Kidney epithelial cell (primary cell): ENCODE results near the gene AP4S1. TPM values are rescaled to one million over a fixed set of nuclear protein-coding genes. Genes with fewer than 3 reads are reported as not detected.

ENCODE experiments used
- DNase-seq: peaks from one replicate; pipeline ENCODE4 v3.0.0-alpha.2; 2010; ENCODE audit warnings: low read depth
- H3K27me3 ChIP-seq: 2 replicates; pipeline ENCODE4 v1.6.0; 2011; ENCODE audit warnings: low read length; ENCODE audit not compliant: control insufficient read depth, insufficient read depth
- H3K36me3 ChIP-seq: 2 replicates; pipeline ENCODE4 v1.5.1; 2011; ENCODE audit warnings: low read length; ENCODE audit not compliant: control insufficient read depth, insufficient read depth
- H3K4me3 ChIP-seq: 2 replicates; pipeline ENCODE4 v1.5.1; 2011; ENCODE audit warnings: low read depth, mild to moderate bottlenecking, control low read depth, low read length
- total RNA-seq: library from RNA; depleted of rRNA; stranded (reverse); fragments of >200 nt; gene quantifications from 2 replicates; pipeline ENCODE4 v1.2.3, GENCODE V29; 2015
- TF ChIP-seq, protein P1 (sequence below): IDR thresholded peaks from 2 replicates; pipeline ENCODE4 v1.5.1; 2011; ENCODE audit warnings: mild to moderate bottlenecking, moderate library complexity, low read length, control low read depth, inconsistent platforms; ENCODE audit not compliant: insufficient read depth, poor library complexity, severe bottlenecking

AP4S1 gene
- total RNA-seq, 1 donor from 2014 or later: 16.0 TPM

DNA sequence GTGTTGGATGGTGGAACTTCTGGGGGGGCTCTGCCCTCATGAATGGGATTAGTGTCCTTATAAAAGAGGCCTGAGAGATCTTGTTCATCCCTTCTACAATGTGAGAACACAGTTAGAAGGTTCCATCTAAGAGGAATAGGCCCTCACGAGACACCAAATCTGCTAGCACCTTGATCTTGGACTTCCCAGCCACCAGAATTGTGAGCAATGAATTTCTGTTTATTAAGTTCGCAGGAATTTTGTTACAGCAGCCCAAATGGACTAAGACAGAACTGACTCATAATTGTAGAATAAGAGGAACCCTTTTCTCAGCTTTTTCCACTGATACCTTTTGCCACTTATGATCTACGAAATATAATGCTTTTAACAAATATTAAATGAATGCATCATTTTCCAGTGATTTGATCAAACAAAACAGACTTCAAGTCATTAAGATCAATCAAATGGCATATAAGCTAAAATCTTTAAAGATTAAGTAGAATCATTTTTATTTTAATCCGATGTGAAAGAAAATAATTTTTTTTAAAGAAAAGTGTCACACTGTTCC lies 113.9 kb downstream of the AP4S1 start:
- H3K36me3 ChIP-seq: no peaks in the 10 kb centered on the region
- TF ChIP-seq, protein P1, sequence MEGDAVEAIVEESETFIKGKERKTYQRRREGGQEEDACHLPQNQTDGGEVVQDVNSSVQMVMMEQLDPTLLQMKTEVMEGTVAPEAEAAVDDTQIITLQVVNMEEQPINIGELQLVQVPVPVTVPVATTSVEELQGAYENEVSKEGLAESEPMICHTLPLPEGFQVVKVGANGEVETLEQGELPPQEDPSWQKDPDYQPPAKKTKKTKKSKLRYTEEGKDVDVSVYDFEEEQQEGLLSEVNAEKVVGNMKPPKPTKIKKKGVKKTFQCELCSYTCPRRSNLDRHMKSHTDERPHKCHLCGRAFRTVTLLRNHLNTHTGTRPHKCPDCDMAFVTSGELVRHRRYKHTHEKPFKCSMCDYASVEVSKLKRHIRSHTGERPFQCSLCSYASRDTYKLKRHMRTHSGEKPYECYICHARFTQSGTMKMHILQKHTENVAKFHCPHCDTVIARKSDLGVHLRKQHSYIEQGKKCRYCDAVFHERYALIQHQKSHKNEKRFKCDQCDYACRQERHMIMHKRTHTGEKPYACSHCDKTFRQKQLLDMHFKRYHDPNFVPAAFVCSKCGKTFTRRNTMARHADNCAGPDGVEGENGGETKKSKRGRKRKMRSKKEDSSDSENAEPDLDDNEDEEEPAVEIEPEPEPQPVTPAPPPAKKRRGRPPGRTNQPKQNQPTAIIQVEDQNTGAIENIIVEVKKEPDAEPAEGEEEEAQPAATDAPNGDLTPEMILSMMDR: no peak
- H3K4me3 ChIP-seq: no peak overlapping the region

DNA sequence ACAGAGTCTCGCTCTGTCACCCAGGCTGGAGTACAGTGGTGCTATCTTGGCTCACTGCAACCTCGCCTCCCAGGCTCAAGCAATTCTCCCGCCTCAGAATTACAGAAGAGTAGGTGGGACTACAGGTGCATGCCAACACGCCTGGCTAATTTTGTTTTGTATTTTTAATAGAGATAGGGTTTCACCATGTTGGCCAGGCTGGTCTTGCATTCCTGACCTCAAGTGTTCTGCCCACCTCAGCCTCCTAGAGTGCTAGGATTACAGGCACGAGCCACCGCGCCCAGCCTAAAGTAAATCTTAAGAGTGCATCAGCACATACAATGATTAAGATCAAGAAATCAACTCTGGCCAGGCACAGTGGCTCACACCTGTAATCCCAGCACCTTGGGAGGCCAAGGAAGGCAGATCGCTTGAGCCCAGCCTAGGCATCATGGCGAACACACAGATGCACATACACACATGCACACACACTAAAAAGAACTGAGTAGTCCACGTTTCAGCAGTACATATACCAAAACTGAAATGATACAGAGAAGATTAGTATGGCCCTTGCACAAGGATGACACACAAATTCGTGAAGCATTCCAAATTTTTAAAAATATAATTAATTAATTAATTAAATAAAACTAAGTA lies 117.1 kb downstream of the AP4S1 start:
- no peak for DNase-seq
- Histone ChIP-seq H3K27me3 (no peaks in the 10 kb centered on the region), H3K4me3 (no peak overlapping the region), H3K36me3 (no peaks in the 10 kb centered on the region)
- TF ChIP-seq, protein P1: no peak

More for the DNA sequence above, 113.9 kb downstream of the AP4S1 start:
- no peak for DNase-seq
- H3K27me3 ChIP-seq: no peaks in the 10 kb centered on the region

Other genes starting within 250 kb of the AP4S1 start
- gene COCH, start 151.1 kb upstream of the AP4S1 start, total RNA-seq: 16.4 and 18.8 TPM in 2 replicates
- gene STRN3, start 730 bp downstream of the AP4S1 start, total RNA-seq: 30.5 and 34.2 TPM in 2 replicates
- gene HECTD1, start 182.1 kb downstream of the AP4S1 start, total RNA-seq: 118 TPM in 2 replicates